HG03432 (cell line): Measurements from ENCODE around the gene MCL1.
"Not testable (repeated sequence)": the region's sequence is repeated elsewhere in the genome, so short reads cannot be mapped to it uniquely, and the experiment has no call there.

Experiments used
- ATAC-seq: cut with Tn5 transposase; IDR thresholded peaks from one replicate; pipeline ENCODE4 v1.9.1; 2021; ENCODE audit warnings: mild to moderate bottlenecking, moderate library complexity; ENCODE audit not compliant: unreplicated experiment

MCL1 gene

DNA sequence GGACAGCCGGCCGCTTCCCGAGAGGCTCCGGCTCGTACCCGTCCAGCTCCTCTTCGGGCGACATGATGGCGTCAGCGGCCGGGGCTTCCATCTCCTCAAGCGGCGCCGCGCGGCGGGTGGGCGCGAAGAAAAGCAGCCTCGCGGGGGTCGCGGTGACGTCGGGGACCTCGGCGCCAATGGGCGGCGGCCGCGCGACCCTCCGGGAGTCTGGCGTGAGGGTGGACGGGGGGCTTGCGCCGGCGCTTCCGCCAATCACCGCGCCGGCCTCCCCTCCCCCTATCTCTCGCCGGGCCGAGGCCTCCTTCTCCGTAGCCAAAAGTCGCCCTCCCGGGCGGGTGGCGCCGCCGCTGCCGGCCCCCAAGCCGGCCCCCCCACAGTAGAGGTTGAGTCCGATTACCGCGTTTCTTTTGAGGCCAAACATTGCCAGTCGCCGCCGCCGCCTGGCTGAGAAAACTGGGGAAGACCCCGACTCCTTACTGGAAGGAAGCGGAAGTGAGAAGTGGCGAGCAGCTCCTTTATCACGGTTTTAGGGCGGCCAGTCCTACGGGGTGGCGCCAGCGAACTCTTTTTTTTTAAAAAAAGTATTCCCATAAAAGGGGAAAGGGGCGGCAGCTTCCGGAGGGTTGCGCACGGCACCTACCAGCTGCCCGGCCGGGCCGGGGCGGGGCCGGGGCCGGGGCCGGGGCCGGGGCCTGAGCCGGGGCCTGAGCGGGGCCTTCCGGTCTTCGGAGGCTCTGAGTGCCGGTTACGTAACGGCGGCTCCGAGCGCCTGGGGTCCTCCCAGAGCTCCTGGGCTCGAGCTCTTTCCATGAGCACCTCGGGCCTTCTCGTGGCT is at the start of gene MCL1:
Gene MCL1, minus strand, starts transcription at position 501 of the 835 bp plus-strand sequence. Its CDS starts 80 bp downstream, at position 421.
- ATAC-seq, result peak; percentile 86

DNA sequence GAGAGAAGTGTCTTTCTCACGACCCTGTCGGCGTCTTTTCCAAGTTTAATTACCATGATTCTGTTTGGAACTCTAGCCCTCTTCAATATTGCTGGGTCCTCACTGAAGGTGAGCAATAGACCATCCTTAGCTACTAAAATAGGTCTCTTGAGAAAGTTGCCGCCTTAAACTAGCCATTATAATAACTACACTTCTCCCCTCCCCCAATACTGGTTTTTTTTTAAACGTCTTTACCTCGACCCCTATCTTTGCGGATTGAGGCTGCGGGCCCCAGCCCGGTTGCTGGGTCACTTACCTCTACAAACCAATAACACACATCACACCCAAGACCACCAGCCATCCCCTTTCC is 49.3 kb upstream of the MCL1 start:
- ATAC-seq, result no peak

DNA sequence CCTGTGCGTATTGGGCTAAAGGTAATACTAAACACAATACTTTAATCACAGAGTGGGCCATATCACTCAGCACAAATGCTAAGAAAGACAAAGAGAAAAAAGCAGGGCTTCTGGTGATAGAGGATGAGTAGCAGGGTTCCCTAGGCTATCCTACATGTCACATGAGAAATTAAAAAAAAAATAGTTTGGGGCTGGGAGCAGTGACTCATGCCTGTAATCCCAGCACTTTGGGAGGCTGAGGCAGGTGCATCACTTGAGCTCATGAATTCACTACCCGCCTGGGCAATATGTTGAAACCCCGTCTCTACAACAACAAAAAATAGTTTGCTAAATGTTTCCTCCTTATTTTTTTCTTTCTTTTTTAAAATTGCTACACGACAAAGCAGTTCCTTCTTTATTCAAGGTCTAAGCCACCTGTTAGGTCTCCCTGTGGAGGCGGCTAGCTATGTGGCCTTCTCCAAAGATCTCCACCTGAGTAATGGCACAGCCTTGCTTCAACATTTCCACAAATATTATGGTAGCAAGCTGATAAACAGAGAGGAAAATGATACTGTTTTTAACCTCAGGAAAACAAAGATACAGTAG is 48.5 kb upstream of the MCL1 start:
- ATAC-seq, result no peak

DNA sequence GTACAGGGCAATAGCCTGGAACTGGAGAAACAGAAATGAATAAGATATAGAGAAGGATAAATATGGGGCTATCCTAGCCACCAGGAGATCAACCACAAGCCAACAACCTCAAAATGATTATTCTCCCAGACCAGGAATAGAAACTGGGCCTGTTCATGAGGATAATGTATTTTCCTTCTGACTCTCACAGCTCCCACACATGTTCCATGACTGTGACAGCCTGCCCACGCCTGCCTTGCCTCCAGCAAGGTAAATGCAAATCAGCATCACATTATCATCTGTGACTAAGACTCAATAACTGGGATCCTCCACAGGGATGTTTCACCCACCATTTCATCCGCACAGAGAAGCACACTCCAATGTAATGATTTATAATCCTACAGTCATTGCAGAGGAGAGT is 46.7 kb upstream of the MCL1 start:
- no peak for ATAC-seq

DNA sequence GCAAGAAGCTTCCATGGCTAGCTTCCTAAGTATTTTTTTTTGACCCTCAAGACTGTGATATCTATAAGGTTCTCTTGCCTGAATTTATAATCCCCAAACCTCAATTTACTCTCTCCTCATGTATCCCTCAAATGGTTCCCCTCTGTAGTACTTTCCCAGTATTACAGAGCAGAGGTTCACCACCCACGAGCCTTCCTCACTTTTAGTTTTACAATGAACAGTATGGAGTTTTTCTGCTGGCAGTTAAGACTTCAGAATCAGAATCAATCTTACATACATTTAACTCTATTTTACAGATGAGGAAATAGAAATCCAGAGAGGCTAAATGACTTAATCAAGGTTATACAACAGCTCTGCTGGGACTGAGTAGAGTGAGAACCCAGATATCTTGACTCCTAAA is 45.1 kb upstream of the MCL1 start:
- not testable (repeated sequence) for ATAC-seq

DNA sequence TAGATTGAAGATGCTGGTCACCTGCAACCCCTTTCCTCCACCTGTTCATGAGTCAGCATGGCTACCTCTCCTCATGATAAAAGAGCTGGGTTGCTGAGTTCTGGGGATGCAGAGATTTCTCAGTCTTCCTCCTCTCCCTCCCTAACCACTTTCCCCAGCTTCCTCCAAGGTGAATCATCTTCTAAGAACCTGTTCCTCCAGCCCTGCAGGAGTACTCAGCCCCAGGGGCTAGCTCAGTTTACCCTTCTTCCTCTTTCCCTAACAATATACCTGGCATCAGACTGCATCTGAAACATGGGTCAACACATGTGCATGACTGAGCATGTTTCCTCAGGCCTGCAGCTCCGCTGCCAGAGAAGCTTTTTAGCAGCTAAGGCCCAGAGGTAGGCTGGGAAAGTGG is 44.7 kb upstream of the MCL1 start:
- not testable (repeated sequence) for ATAC-seq

DNA sequence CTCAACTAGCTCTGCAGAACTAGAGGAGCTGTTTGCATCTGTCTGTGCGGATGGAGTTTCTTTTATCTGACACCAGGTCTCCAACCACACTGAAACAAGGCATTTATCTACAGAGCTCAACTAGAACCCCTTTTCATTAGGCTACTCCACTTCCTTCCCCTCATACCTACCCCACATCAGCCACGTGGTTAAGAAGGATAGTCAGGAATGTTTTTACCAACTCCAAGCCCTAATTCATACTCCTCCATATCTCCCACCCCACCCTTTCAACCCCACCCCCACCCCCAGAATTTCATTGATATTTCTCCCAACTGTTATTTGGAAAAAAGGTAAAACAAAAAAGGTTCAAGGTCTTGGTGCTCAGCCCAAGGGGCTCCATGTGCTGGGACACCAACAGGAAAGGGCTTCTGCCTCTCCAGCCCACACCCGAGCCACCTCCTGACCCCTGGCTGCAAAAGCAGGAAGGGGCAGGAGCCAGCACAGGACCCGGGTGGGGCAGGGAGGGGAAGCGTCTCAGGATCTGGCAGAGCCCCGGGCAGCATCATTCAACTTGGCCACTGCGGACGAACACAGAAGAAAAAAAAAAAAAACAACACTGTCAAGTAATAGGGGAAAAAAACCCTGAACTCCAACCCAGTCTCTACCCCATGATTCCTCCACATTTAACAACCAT is 43.0 kb upstream of the MCL1 start:
- ATAC-seq, result no peak

DNA sequence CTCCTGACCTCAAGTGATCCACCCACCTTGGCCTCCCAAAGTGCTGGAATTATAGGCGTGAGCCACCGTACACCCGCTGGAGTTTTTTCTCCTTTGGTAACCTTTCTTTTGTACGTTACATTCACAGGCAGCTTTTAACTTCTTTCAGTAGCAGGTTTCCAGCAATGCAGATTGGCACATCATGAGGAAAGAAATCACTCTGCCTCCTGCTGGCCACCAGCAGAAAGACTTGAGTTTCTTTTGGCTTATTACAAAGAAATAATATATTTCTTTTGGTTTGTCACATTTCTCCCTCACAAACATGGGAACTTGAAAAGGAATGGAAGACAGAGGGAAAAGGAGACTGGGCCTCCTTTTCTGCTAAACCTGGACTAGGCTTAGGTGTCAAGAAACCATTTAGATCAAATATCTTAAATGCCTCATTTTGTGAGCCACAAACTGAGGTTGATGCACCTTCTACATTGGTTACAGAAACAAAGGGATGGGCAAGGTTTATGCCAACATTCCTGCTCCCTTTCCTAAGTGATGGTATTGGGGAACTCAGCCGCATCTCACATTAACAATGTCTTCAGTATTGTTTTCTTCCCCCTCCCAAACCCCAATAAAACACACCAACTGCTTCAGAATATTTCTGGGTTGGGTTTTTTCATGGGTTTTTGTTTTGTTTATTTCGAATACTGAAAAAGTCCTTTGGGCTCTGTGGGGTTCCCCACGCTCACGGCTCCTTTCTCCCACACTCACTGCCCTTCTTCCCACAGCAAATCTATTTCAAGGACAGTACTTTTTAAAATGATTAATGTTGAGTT is 42.3 kb upstream of the MCL1 start:
- ATAC-seq, result no peak

DNA sequence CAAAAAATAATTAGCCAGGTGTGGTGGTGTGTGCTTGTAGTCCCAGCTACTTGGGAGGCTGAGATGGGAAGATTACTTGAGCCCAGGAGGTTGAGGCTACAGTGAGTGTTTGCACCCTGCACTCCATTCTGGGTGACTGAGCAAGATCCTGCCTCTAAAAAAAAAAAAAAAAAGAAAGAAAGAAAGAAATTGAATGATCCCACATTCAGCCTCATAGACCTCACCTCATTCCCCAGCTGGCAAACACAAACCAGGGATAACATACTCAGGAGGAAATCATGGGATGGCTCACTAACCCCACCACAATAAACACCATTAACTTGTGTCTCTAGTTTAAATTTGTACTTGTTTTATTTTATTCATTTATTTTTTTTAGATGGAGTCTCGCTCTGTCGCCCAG is 41.5 kb upstream of the MCL1 start:
- ATAC-seq, result no peak

DNA sequence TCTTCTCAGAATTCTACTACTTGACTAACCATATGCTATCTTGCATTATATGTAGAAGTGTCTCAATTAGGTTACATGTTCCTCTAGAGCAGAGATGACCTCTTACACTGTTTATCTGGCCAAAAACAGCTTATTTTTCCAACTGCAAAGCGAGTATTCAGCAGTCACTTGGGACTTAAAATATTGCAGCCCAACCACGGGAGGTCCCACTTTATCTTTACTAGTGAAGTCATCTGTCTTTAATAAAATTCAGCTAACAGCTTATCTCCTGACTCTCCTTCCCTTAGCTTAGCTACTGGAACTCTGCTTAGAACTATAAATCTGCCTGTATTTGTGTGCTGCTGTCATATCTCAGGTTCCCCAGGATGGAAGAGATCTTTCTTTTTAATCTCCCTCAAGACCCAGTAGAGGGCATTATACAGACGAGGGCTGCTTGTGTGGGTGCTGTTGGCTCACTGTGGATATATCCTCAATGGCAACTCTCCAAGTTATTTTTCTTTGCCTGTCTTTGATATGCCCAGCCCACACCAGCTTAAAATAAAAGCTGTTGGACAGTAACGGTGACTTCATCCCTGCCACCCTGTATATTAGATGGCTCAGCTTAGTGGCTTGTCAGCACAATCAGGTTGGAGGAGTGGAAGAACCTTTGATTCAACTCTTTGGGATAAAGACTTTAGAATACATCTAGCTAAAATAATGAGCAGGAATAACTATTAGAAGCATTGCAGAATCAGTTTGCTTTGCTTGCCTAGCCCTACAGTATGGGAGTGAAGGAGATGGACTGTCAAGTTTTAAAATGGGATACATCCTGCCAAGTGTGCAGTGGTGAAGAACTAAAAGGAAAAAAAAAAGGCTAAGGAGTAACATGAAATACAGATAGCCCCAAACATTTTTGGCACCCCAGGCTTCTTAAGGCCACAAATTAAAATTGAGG is 40.4 kb upstream of the MCL1 start:
- ATAC-seq, result no peak

DNA sequence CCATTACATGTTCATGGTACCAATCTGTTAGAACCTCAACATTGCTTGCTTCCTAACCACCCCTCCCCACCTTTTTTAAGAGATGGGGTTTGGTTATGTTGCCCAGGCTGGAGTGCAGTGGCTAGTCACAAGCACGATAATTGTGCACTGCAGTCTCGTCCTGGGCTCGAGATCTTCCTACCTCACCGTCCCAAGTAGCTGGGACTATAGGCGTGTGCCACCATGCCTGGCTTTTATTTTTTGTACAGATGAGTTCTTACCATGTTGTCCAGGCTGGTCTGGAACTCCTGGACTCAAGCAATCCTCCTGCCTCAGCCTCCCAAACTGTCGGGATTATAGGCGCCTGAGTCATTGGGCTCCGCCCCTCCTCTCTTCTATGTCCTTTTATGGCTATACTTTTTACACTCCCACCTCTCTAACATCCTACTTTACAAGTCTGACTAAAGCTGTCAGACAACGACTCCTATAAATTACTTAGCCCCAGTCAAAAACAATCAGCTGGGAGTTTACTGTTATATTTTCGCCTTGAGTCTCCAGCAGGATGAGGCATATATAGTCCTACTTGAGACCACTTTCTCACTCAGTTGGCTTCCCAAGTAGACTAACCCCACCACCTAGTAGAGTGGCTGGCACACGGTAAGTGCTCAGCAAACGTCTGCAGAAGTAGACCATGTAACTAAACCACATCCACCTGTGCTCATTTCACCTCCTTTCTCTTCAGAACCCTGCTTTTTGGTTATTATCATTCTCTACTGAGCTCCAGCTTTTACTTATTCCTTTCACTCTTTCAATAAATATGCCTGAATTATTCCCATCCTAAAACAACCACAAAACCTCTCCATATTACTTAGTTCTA is 36.2 kb upstream of the MCL1 start:
- no peak for ATAC-seq

DNA sequence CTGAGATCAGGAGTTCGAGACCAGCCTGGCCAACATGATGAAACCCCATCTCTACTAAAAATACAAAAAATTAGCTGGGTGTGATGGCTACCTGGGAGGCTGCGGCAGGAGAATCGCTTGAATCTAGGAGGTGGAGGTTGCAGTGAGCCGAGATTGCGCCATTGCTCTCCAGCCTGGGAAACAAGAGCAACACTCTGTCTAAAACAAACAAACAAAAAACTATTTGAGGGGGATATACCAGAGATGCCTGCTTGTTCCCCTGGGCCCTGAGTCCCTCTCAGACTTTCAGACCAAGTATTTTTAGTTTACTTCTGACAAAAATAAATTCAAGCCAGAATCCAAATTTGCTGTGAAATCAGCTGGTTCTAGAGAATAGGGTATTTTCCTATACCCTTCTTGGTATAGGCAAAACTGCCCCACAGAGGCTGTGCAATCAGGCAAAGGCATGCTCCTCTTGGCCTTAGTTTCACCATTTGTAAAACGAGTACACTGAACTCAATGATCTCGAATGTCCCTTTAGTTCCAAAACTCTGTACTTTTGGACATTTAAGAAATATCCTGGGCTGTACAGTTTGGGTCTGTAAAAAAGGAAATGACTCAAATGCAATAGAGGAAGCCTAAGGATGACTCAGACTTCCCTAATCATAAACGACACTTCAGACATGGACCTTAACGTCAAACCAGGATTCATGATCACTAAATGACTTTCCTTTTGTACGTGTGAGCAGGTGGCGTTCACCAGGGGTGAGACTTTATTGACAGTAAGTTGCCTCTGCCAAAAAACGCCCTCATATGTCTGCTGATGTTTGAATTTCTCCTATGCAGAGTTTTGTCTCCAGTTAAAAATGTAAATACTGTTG is 33.9 kb upstream of the MCL1 start:
- ATAC-seq, result peak; percentile 49

DNA sequence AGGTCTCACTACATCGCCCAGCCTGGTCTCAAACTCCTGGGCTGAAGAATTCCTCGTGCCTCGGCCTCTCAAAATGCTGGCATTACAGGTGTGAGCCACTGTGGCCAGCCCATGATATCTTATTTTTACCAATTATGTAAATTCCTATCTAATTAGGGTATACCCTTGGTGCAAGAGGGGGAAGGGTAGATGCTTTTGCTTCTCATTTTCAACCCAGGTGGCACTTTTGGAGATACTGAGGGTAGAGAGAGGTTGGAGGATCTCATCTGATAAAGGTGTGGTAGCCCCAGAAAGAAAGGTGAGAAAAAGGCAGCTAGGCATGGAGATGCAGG is 32.6 kb upstream of the MCL1 start:
- ATAC-seq, result no peak

DNA sequence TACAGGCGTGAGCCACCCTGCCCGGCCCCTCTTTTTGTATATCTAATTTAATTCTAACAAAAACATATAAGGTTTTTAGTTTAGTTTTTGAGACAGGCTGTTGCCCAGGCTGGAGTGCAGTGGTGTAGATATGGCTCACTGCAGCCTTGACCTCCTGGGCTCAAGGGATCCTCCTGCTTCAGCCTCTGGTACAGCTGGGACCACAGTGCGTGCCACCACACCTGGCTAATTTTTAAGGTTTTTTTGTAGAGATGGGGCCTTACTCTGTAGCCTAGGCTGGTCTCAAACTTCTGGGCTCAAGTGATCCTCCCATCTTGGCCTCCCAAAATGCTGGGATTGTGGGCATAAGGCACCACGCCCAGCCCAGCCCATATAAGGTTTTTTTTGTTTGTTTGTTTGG is 31.2 kb upstream of the MCL1 start:
- no peak for ATAC-seq

DNA sequence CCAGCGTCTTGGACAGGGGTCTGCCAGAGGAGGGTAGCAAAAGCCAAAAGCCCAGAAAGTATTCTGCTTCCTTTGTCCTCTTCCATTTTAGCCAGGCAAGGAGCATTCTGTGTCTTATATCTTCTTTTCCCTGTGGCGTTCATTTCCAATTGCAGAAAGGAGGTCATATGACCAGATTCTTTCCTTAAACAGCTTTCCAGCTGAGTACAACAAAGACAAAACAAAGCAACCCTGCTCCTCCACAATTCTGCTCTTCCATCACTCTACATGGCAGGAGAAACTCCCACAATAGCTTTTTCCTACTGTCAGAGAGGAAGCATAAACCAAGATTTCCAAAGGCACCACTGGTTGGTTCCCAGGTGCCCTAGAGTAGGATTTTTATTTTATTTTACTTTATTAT is 30.3 kb upstream of the MCL1 start:
- no peak for ATAC-seq

DNA sequence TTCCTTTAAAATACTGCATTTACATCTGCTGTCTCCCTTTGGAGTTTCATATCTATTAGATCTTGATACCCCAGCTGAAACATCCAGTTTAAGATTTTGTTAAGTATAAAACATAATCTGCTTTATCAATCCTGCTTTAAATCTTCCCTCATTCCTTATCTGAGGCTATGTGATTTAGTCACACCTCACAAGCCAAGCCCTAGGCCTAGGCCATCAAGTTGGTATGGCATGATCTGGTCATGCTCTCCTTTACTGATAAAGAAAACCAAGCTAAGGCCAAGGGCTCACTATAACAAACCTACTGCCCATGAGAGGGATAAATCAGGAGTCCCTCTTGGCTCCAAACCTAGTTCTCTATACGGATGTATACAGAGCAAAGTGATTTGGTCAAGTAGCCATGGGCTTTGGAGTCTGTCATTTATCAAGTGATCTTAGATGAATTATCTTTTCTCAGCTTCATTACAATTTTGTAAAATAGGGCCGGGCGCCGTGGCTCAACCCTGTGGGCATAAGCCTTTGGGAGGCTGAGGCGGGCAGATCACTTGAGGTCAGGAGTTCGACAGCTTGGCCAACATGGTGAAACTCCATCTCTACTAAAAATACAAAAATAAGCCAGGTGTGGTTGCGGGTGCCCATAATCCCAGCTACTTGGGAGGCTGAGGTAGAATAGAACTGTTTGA is 27.2 kb upstream of the MCL1 start:
- ATAC-seq, result no peak

DNA sequence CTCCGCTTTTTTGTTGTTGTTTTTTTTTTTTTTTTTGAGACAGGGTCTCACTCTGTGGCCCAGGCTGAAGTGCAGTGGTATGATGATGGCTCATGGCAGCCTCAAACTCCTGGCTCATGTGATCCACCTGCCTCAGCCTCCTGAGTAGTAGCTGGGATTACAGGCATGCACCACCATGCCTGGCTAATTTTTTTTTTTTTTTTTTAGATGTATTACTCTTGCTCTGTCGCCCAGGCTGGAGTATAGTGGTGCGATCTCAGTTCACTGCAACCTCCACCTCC is 26.0 kb upstream of the MCL1 start:
- not testable (repeated sequence) for ATAC-seq

DNA sequence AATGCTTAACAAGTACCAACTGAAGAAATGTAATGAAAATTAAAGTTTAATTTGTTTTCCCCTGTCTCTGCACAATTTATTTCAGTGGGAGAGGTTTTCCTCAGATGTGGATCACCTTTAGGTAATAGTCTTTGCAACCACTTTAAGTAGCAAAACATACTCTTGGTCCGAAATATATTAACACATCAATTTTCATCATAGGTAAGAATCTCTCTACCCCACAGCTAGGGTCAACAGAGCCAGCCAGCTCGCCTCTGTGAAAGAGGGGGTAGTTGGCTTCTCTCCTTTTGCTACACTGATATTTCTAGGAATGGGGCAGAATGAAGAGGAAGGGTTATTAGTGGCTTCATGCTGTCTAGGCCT is 24.8 kb upstream of the MCL1 start:
- ATAC-seq, result no peak
